ENCODE results near the gene KCNA5.

KCNA5 gene

GRCh38 chr12:5083955-5084849 is 40.5 kb downstream of the KCNA5 start:
- no peaks in the 10 kb centered on the region for H3K36me3 Mint-ChIP-seq (ENCODE audit: low read depth)
- TF ChIP-seq CTCF (IDR thresholded peaks at IDR 0.05; ENCODE audit: unreplicated experiment in 3 of 3): peak; percentile 68 to 75 (median 69)
- H3K27ac Mint-ChIP-seq: peak overlapping the region in 2 of 3 experiments; percentile 16 to 29
- peaks cover 40% of the 10 kb centered on the region for H3K27me3 Mint-ChIP-seq (ENCODE audit: low read depth)
- no peak overlapping the region for H3K4me3 Mint-ChIP-seq
- peaks cover 18% of the 10 kb centered on the region for H3K4me1 Mint-ChIP-seq
- no peaks in the 10 kb centered on the region for H3K9me3 Mint-ChIP-seq

GRCh38 chr12:5085896-5086295 is 42.2 kb downstream of the KCNA5 start:
- no peak overlapping the region for H3K4me3 Mint-ChIP-seq
- no peaks in the 10 kb centered on the region for H3K36me3 Mint-ChIP-seq (ENCODE audit: low read depth)
- TF ChIP-seq CTCF (IDR thresholded peaks at IDR 0.05; ENCODE audit: unreplicated experiment in 3 of 3): no peak
- H3K27me3 Mint-ChIP-seq (ENCODE audit: low read depth): peaks cover 35% of the 10 kb centered on the region
- H3K27ac Mint-ChIP-seq: no peak overlapping the region
- H3K9me3 Mint-ChIP-seq: no peaks in the 10 kb centered on the region
- H3K4me1 Mint-ChIP-seq: peaks cover 9% of the 10 kb centered on the region

- Mint-ChIP-seq H3K27me3 (ENCODE audit: low read depth) (peaks cover 31% of the 10 kb centered on the region), H3K36me3 (ENCODE audit: low read depth) (no peaks in the 10 kb centered on the region), H3K27ac (no peak overlapping the region), H3K4me1 (peaks cover 5% of the 10 kb centered on the region), H3K4me3 (no peak overlapping the region), H3K9me3 (no peaks in the 10 kb centered on the region)
- TF ChIP-seq CTCF (IDR thresholded peaks at IDR 0.05; ENCODE audit: unreplicated experiment in 3 of 3): no peak
Observed at GRCh38 chr12:5087831-5088554, 44.3 kb downstream of the KCNA5 start.

GRCh38 chr12:5088586-5089264 is 45.0 kb downstream of the KCNA5 start:
- TF ChIP-seq CTCF (IDR thresholded peaks at IDR 0.05; ENCODE audit: unreplicated experiment in 3 of 3): no peak
- Mint-ChIP-seq H3K9me3 (no peaks in the 10 kb centered on the region), H3K36me3 (ENCODE audit: low read depth) (no peaks in the 10 kb centered on the region), H3K27ac (no peak overlapping the region), H3K4me1 (peaks cover 5% of the 10 kb centered on the region), H3K4me3 (no peak overlapping the region), H3K27me3 (ENCODE audit: low read depth) (peaks cover 30% of the 10 kb centered on the region)

GRCh38 chr12:5094551-5094950 is 50.9 kb downstream of the KCNA5 start:
- peaks cover 42% of the 10 kb centered on the region for H3K27me3 Mint-ChIP-seq (ENCODE audit: low read depth)
- H3K36me3 Mint-ChIP-seq (ENCODE audit: low read depth): no peaks in the 10 kb centered on the region
- H3K27ac Mint-ChIP-seq: no peak overlapping the region
- no peaks in the 10 kb centered on the region for H3K9me3 Mint-ChIP-seq
- peaks cover 9% of the 10 kb centered on the region for H3K4me1 Mint-ChIP-seq
- TF ChIP-seq CTCF (IDR thresholded peaks at IDR 0.05; ENCODE audit: unreplicated experiment in 3 of 3): no peak
- no peak overlapping the region for H3K4me3 Mint-ChIP-seq
